Measurements from ENCODE around the gene GLRX5.

Gene GLRX5

GRCh38 chr14:95536036-95536593, 1.3 kb downstream of the GLRX5 start:
- DNase-seq, result no peak

- no peak for DNase-seq
These were observed 1.8 kb downstream of the GLRX5 start for GRCh38 chr14:95536671-95537070.

- DNase-seq, result no peak
These were observed 2.6 kb downstream of the GLRX5 start for GRCh38 chr14:95537298-95538089.

- no peak for DNase-seq
These were observed 4.1 kb downstream of the GLRX5 start for GRCh38 chr14:95538801-95539509.

- DNase-seq, result no peak
These were observed 5.5 kb downstream of the GLRX5 start for GRCh38 chr14:95540236-95540855.

- DNase-seq, result no peak
These were observed 6.5 kb downstream of the GLRX5 start for GRCh38 chr14:95541346-95541745.

- DNase-seq, result no peak
These were observed 7.4 kb downstream of the GLRX5 start for GRCh38 chr14:95541932-95542930.

GRCh38 chr14:95543021-95543420, 8.2 kb downstream of the GLRX5 start:
- no peak for DNase-seq

GRCh38 chr14:95544588-95544987, 9.7 kb downstream of the GLRX5 start:
- no peak for DNase-seq

- DNase-seq, result no peak
These were observed 10.8 kb downstream of the GLRX5 start for GRCh38 chr14:95545515-95546168.

GRCh38 chr14:95547272-95547625, 12.4 kb downstream of the GLRX5 start:
- DNase-seq, result no peak

GRCh38 chr14:95547626-95548327, 12.9 kb downstream of the GLRX5 start:
- DNase-seq, result no peak

- DNase-seq, result no peak
These were observed 13.6 kb downstream of the GLRX5 start for GRCh38 chr14:95548328-95548929.

GRCh38 chr14:95549656-95550585, 15.1 kb downstream of the GLRX5 start:
- no peak for DNase-seq

GRCh38 chr14:95551435-95551834, 16.6 kb downstream of the GLRX5 start:
- no peak for DNase-seq

- no peak for DNase-seq
These were observed 18.3 kb downstream of the GLRX5 start for GRCh38 chr14:95553141-95553540.

GRCh38 chr14:95555053-95555452, 20.2 kb downstream of the GLRX5 start:
- DNase-seq, result no peak

GRCh38 chr14:95557291-95557690, 22.4 kb downstream of the GLRX5 start:
- no peak for DNase-seq

GRCh38 chr14:95557832-95558231, 23.0 kb downstream of the GLRX5 start:
- no peak for DNase-seq

- no peak for DNase-seq
These were observed 24.4 kb downstream of the GLRX5 start for GRCh38 chr14:95559203-95559602.
